OCI-LY7 (cell line): ENCODE results near the gene NR1I2.

Experiments used
- CTCF ChIP-seq: fragments of 200-600 bp; sonication (generic); conservative IDR thresholded peaks from 2 replicates; pipeline ENCODE4 v1.5.1; 2014; ENCODE audit warnings: mild to moderate bottlenecking, antibody characterized with exemption, low read length, moderate library complexity, mixed read lengths
- EZH2phosphoT487 ChIP-seq: fragments of 200-600 bp; sonication (generic); IDR thresholded peaks from 2 replicates; pipeline ENCODE4 v1.6.1; 2018; ENCODE audit warnings: low read depth, borderline replicate concordance, mild to moderate bottlenecking, mixed run types, antibody characterized with exemption, low read length, moderate library complexity, mixed read lengths

GRCh38 chr3:119849126-119849525 lies 67.2 kb downstream of the NR1I2 start:
- no peak for TF ChIP-seq CTCF
- no peak for TF ChIP-seq EZH2phosphoT487
